Neural cell (in vitro differentiated cells): Measurements from ENCODE around the gene CABCOCO1. TPM values are rescaled to one million over a fixed set of nuclear protein-coding genes. Genes with fewer than 3 reads are reported as not detected.

Experiments used
- H2AFZ ChIP-seq: fragments of 200-600, 300-800 bp; sonication (generic), shearing (Covaris generic); 2 replicates; pipeline ENCODE4 v1.6.0; 2014; ENCODE audit warnings: low read depth, mild to moderate bottlenecking, antibody characterized with exemption, low read length, moderate library complexity
- H3F3A ChIP-seq: fragments of 200-600 bp; shearing (Covaris generic); 2 replicates; pipeline ENCODE4 v1.6.1; 2016; ENCODE audit warnings: mild to moderate bottlenecking, moderate library complexity, mixed read lengths, antibody characterized with exemption, low read length; ENCODE audit not compliant: insufficient read depth, poor library complexity, severe bottlenecking
- H3K27ac ChIP-seq: fragments of 200-600, 300-800 bp; sonication (generic), shearing (Covaris generic); 2 replicates; pipeline ENCODE4 v1.5.1; 2014; ENCODE audit warnings: mild to moderate bottlenecking, low read length, moderate library complexity
- H3K27me3 ChIP-seq: fragments of 300-800, 200-600 bp; sonication (generic), shearing (Covaris generic); 2 replicates; pipeline ENCODE4 v1.6.0; 2014; ENCODE audit warnings: mild to moderate bottlenecking, low read depth, low read length, moderate library complexity; ENCODE audit not compliant: insufficient read depth
- H3K36me3 ChIP-seq: fragments of 300-800, 200-600 bp; sonication (generic), shearing (Covaris generic); 2 replicates; pipeline ENCODE4 v1.5.1; 2014; ENCODE audit warnings: mild to moderate bottlenecking, antibody characterized with exemption, low read length, moderate library complexity; ENCODE audit not compliant: insufficient read depth
- H3K4me2 ChIP-seq: fragments of 300-800, 200-600 bp; sonication (generic), shearing (Covaris generic); 2 replicates; pipeline ENCODE4 v1.6.0; 2014; ENCODE audit warnings: mild to moderate bottlenecking, low read length
- H3K4me3 ChIP-seq: fragments of 300-800, 200-600 bp; sonication (generic), shearing (Covaris generic); 2 replicates; pipeline ENCODE4 v1.5.1; 2014; ENCODE audit warnings: mild to moderate bottlenecking, low read length, moderate library complexity
- H3K79me2 ChIP-seq: fragments of 200-600 bp; shearing (Covaris generic); replicated peaks from 2 replicates; pipeline ENCODE4 v1.6.0; 2014; ENCODE audit warnings: mild to moderate bottlenecking, low read length, moderate library complexity; ENCODE audit not compliant: insufficient read depth
- H3K9ac ChIP-seq: fragments of 300-800, 200-600 bp; sonication (generic), shearing (Covaris generic); 2 replicates; pipeline ENCODE4 v1.6.1; 2016; ENCODE audit warnings: mild to moderate bottlenecking, low read length, mixed read lengths
- H3K9me2 ChIP-seq: fragments of 200-600 bp; shearing (Covaris generic); 2 replicates; pipeline ENCODE4 v1.6.1; 2016; ENCODE audit warnings: mild to moderate bottlenecking, low read length, mixed read lengths; ENCODE audit not compliant: insufficient read depth
- H3K9me3 ChIP-seq: fragments of 200-600, 300-800 bp; sonication (generic), shearing (Covaris generic); 2 replicates; pipeline ENCODE4 v1.6.1; 2016; ENCODE audit warnings: mild to moderate bottlenecking, mixed run types, low read length, moderate library complexity, mixed read lengths
- H4K20me1 ChIP-seq: fragments of 200-600 bp; shearing (Covaris generic); 2 replicates; pipeline ENCODE4 v1.6.1; 2016; ENCODE audit warnings: mild to moderate bottlenecking, mixed run types; ENCODE audit not compliant: insufficient read depth
- CTCF ChIP-seq: fragments of 450-650 bp; IDR thresholded peaks from 2 replicates; pipeline ENCODE4 v1.5.1; 2014; ENCODE audit warnings: antibody characterized with exemption, mild to moderate bottlenecking, moderate library complexity; ENCODE audit not compliant: poor library complexity, severe bottlenecking
- EP300 ChIP-seq: fragments of 450-650 bp; conservative IDR thresholded peaks from 2 replicates; pipeline ENCODE4 v1.6.1; 2014; ENCODE audit warnings: antibody characterized with exemption, mild to moderate bottlenecking, moderate library complexity; ENCODE audit not compliant: poor library complexity, severe bottlenecking
- EZH2 ChIP-seq: fragments of 200-600, 300-800 bp; shearing (Covaris generic), sonication (generic); IDR thresholded peaks from 2 replicates; pipeline ENCODE4 v1.6.1; 2014; ENCODE audit warnings: antibody characterized with exemption, low read length, borderline replicate concordance, mild to moderate bottlenecking; ENCODE audit not compliant: insufficient read depth, poor library complexity, severe bottlenecking
- MXI1 ChIP-seq: fragments of 450-650 bp; conservative IDR thresholded peaks from 2 replicates; pipeline ENCODE4 v1.6.1; 2014; ENCODE audit warnings: antibody characterized with exemption, mild to moderate bottlenecking; ENCODE audit not compliant: poor library complexity, severe bottlenecking
- POLR2AphosphoS5 ChIP-seq: IDR thresholded peaks from 2 replicates; pipeline ENCODE4 v1.6.1; 2012
- RAD21 ChIP-seq: fragments of 450-650 bp; conservative IDR thresholded peaks from 2 replicates; pipeline ENCODE4 v1.6.1; 2014; ENCODE audit warnings: antibody characterized with exemption, mild to moderate bottlenecking, moderate library complexity
- REST ChIP-seq: IDR thresholded peaks from 2 replicates; pipeline ENCODE4 v1.6.1; 2012; ENCODE audit warnings: borderline replicate concordance
- SMC3 ChIP-seq: fragments of 450-650 bp; conservative IDR thresholded peaks from 2 replicates; pipeline ENCODE4 v1.6.1; 2014; ENCODE audit warnings: antibody characterized with exemption, mild to moderate bottlenecking, moderate library complexity; ENCODE audit not compliant: poor library complexity
- TAF1 ChIP-seq: IDR thresholded peaks from 2 replicates; pipeline ENCODE4 v1.6.1; 2012; ENCODE audit warnings: low read depth
- polyA plus RNA-seq: library from polyadenylated mRNA; depleted of rRNA; stranded (reverse); fragments of >200 nt; gene quantifications from 2 replicates; pipeline ENCODE4 v1.2.3, GENCODE V29; 2014

Gene CABCOCO1
- polyA plus RNA-seq, 1 donor from 2014 or later = 0.31 TPM

GRCh38 chr10:61784354-61785133 is 121.8 kb downstream of the CABCOCO1 start:
- no peak for TF ChIP-seq MXI1
- no peak for TF ChIP-seq RAD21
- no peak for TF ChIP-seq SMC3
- no peak for TF ChIP-seq TAF1
- no peak for TF ChIP-seq POLR2AphosphoS5
- TF ChIP-seq EZH2 = no peak
- TF ChIP-seq CTCF = no peak
- no peak for TF ChIP-seq REST
- TF ChIP-seq EP300 = no peak
- H3K27ac ChIP-seq = no peak overlapping the region
- H3K27me3 ChIP-seq = no peaks in the 10 kb centered on the region
- no peak overlapping the region for H3K4me2 ChIP-seq
- no peak overlapping the region for H2AFZ ChIP-seq
- no peaks in the 10 kb centered on the region for H3K36me3 ChIP-seq
- H3F3A ChIP-seq = no peaks in the 10 kb centered on the region
- no peaks in the 10 kb centered on the region for H3K79me2 ChIP-seq
- no peaks in the 10 kb centered on the region for H3K9me2 ChIP-seq
- H3K9ac ChIP-seq = no peak overlapping the region
- H3K4me3 ChIP-seq = no peak overlapping the region
- no peaks in the 10 kb centered on the region for H4K20me1 ChIP-seq
- no peaks in the 10 kb centered on the region for H3K9me3 ChIP-seq

- Histone ChIP-seq H3F3A (no peaks in the 10 kb centered on the region), H3K27ac (no peak overlapping the region), H3K9me2 (no peaks in the 10 kb centered on the region), H3K4me3 (no peak overlapping the region), H3K9ac (no peak overlapping the region), H3K79me2 (no peaks in the 10 kb centered on the region), H2AFZ (no peak overlapping the region), H3K9me3 (no peaks in the 10 kb centered on the region), H3K27me3 (no peaks in the 10 kb centered on the region), H3K4me2 (no peak overlapping the region), H4K20me1 (no peaks in the 10 kb centered on the region), H3K36me3 (no peaks in the 10 kb centered on the region)
- TF ChIP-seq TAF1 (no peak), EZH2 (no peak), REST (no peak), EP300 (no peak), CTCF (no peak)
Observed at GRCh38 chr10:61785473-61786105, 122.9 kb downstream of the CABCOCO1 start.
